ENCODE data around the gene WIPF2.

DNA sequence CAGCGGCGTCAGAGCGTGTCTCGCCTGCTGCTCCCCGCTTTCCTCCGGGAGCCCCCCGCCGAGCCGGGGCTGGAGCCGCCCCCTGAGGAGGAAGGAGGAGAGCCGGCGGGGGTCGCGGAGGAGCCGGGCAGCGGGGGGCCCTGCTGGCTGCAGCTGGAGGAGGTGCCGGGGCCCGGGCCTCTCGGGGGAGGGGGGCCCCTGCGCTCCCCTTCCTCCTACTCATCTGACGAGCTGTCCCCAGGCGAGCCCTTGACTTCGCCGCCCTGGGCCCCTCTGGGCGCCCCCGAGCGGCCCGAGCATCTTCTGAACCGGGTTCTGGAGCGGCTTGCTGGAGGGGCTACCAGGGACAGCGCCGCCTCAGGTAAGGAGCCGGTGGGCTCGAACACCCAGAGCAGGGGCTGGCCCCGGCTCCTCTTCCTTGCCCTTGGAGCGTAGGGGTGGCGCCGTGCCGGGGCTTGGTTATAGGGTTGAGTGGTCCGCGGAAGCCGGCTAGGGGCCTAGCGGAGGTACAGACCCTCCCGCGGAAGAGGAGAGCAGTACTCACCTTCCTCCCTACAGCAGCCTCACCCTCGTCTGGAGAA lies 41.0 kb upstream of the WIPF2 start:
- no peak for TF ChIP-seq EZH2 (IDR thresholded peaks at IDR 0.05)
- no peak for TF ChIP-seq POLR2AphosphoS5 (IDR thresholded peaks at IDR 0.05; ENCODE audit: borderline replicate concordance, low read depth, low read length)
- TF ChIP-seq FOXP2 (optimal IDR thresholded peaks at IDR 0.05; ENCODE audit: control extremely low read depth, extremely low read length, insufficient read depth), result no peak
